Prostate gland (tissue), 2 donors: ENCODE results near the gene ADCY6. TPM values are rescaled to one million over a fixed set of nuclear protein-coding genes. Genes with fewer than 3 reads are reported as not detected.

Experiments
- DNase-seq: peaks from one replicate; pipeline ENCODE4 v3.0.0-alpha.2; 2019; ENCODE audit warnings: low spot score
- H3K27ac ChIP-seq, 2 donors: fragments of 200-600 bp; sonication (generic); 2 replicates each; pipeline ENCODE4 v1.5.1; 2017 to 2019
- H3K27me3 ChIP-seq: fragments of 200-600 bp; sonication (generic); replicated peaks from 2 replicates; pipeline ENCODE4 v1.5.1; 2019; ENCODE audit not compliant: insufficient read depth
- H3K36me3 ChIP-seq, 2 donors: fragments of 200-600 bp; sonication (generic); 1 replicate in 1 of 2; 2 replicates in 1 of 2; pipeline versions ENCODE4 v1.5.1 to v1.8.1; 2017 to 2019
- H3K4me1 ChIP-seq: fragments of 200-600 bp; sonication (generic); replicated peaks from 2 replicates; pipeline ENCODE4 v1.5.1; 2019
- H3K4me3 ChIP-seq, 2 donors: fragments of 200-600 bp; sonication (generic); 2 replicates each; pipeline ENCODE4 v1.5.1; 2017 to 2019
- H3K9me3 ChIP-seq: fragments of 200-600 bp; sonication (generic); 2 replicates; pipeline ENCODE4 v1.5.1; 2017
- CTCF ChIP-seq, 4 experiments: fragments of 200-600 bp in 2 of 4; fragments of 450-650 bp in 2 of 4; sonication (generic) in 2 of 4; IDR thresholded peaks; 1 replicate in 3 of 4; 2 replicates in 1 of 4; pipeline ENCODE4 v1.5.1; 2016 to 2019; ENCODE audit warnings: antibody characterized with exemption in 4 of 4, mild to moderate bottlenecking in 2 of 4, moderate library complexity in 2 of 4
- POLR2A ChIP-seq: fragments of 450-650 bp; IDR thresholded peaks from one replicate; pipeline ENCODE4 v1.6.1; 2016; ENCODE audit warnings: antibody characterized with exemption, mild to moderate bottlenecking
- POLR2AphosphoS5 ChIP-seq: sonication (generic); formaldehyde crosslinking; IDR thresholded peaks from one replicate; pipeline ENCODE4 v1.6.1; 2017; ENCODE audit warnings: antibody characterized with exemption
- WGBS: methylation state at CpG from one replicate; pipeline ENCODE4 v1.1.5; 2018; 5-methylcytosine and 5-hydroxymethylcytosine counted together
- intact Hi-C: fragments of 100-400 bp; cut with DNase I; formaldehyde crosslinking; loops from one replicate; pipeline ENCODE4 v1.14.2; 2022
- total RNA-seq, 2 donors: library from RNA; depleted of rRNA; stranded (reverse); fragments of >200 nt; gene quantifications; one replicate each; pipeline ENCODE4 v1.1.0, GENCODE V29; 2016

The ADCY6 gene
- total RNA-seq, 2 donors from 2014 or later = 35.3 to 73.5 TPM

- Histone ChIP-seq H3K4me3 (no peak overlapping the region), H3K9me3 (no peaks in the 10 kb centered on the region), H3K27me3 (no peaks in the 10 kb centered on the region), H3K4me1 (no peaks in the 10 kb centered on the region), H3K36me3 (peaks cover 0 to 7% of the 10 kb centered on the region in 2 donors), H3K27ac (no peak overlapping the region)
- 88% methylated on average over 9 of the region's 9 CpGs for WGBS
- intact Hi-C loops = no loop called here
- TF ChIP-seq POLR2AphosphoS5 (no peak), POLR2A (no peak), CTCF (IDR thresholded peaks at IDR 0.05) (no peak)
- DNase-seq = no peak
These were observed 20.2 kb downstream of the ADCY6 start for GRCh38 chr12:48768736-48769135.

DNA sequence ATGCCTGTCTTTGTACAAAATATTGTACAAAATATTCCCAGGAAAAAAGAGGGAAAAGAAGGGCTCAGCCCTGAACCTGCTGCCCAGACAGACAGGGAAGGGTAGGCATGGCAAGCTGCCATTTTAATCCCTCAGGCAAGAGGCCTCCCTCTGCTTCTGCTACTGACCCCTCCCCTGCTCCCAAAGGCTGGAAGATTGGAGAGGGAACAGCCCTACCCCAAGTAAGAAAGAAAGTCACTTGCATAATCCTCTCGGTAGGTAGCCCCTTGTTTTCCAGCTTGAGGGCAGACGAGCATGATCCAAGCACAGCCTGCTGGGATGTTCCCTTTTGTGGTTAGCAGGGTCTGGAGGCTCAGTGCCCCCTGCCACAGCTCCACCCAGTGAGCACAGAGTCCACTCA is 20.7 kb downstream of the ADCY6 start:
- H3K27me3 ChIP-seq = no peaks in the 10 kb centered on the region
- H3K4me3 ChIP-seq = no peak overlapping the region
- TF ChIP-seq CTCF (IDR thresholded peaks at IDR 0.05) (no peak), POLR2AphosphoS5 (no peak), POLR2A (no peak)
- intact Hi-C loops = no loop called here
- no peak for DNase-seq
- no peak overlapping the region for H3K27ac ChIP-seq
- WGBS = 95% methylated on average over 2 of the region's 2 CpGs
- peaks cover 0 to under 1% of the 10 kb centered on the region in 2 donors for H3K36me3 ChIP-seq
- H3K4me1 ChIP-seq = no peaks in the 10 kb centered on the region
- H3K9me3 ChIP-seq = no peaks in the 10 kb centered on the region

- WGBS = 77% methylated on average over 6 of the region's 6 CpGs
- TF ChIP-seq POLR2A (no peak), POLR2AphosphoS5 (no peak), CTCF (IDR thresholded peaks at IDR 0.05) (no peak)
- H3K27ac ChIP-seq = no peak overlapping the region
- intact Hi-C loops = no loop called here
- H3K36me3 ChIP-seq = no peaks in the 10 kb centered on the region
- DNase-seq = no peak
- H3K9me3 ChIP-seq = no peaks in the 10 kb centered on the region
- H3K27me3 ChIP-seq = no peaks in the 10 kb centered on the region
- H3K4me1 ChIP-seq = no peaks in the 10 kb centered on the region
- no peak overlapping the region for H3K4me3 ChIP-seq
These were observed 21.4 kb downstream of the ADCY6 start for GRCh38 chr12:48767521-48767920.

GRCh38 chr12:48767047-48767446 is 21.8 kb downstream of the ADCY6 start:
- no peaks in the 10 kb centered on the region for H3K9me3 ChIP-seq
- no peak for DNase-seq
- H3K27ac ChIP-seq = no peak overlapping the region
- H3K4me1 ChIP-seq = no peaks in the 10 kb centered on the region
- no peaks in the 10 kb centered on the region for H3K36me3 ChIP-seq
- 61% methylated on average over 4 of the region's 4 CpGs for WGBS
- H3K4me3 ChIP-seq = no peak overlapping the region
- TF ChIP-seq POLR2A (no peak), POLR2AphosphoS5 (no peak), CTCF (IDR thresholded peaks at IDR 0.05) (no peak)
- intact Hi-C loops = no loop called here
- H3K27me3 ChIP-seq = no peaks in the 10 kb centered on the region

DNA sequence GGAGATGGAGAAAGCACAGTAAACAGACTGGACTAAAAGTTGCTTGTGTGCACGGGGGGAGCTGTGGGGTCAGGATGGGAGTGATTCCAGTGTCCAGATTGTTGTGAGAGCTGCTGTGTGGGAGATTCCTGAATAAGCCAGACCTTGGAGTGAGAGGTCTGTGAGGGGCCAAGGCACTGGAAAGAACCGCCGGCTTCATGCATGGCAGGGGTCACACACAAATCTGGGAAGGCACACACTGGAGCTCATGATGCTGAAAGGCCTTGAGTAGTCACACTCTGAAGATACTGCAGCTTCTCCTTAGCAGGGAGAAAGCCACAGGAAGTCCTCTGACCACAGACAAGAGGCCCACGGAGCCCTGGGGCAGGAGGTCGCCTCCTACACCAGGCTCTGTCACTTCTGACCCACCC is 23.1 kb downstream of the ADCY6 start:
- TF ChIP-seq CTCF (IDR thresholded peaks at IDR 0.05) (no peak), POLR2A (no peak), POLR2AphosphoS5 (no peak)
- no peaks in the 10 kb centered on the region for H3K9me3 ChIP-seq
- no peak overlapping the region for H3K27ac ChIP-seq
- no peaks in the 10 kb centered on the region for H3K4me1 ChIP-seq
- DNase-seq = no peak
- no peaks in the 10 kb centered on the region for H3K36me3 ChIP-seq
- no peak overlapping the region for H3K4me3 ChIP-seq
- WGBS = 85% methylated on average over 5 of the region's 5 CpGs
- intact Hi-C loops = no loop called here
- no peaks in the 10 kb centered on the region for H3K27me3 ChIP-seq
